ENCODE results near the gene SLC35F3.
"Not testable (repeated sequence)": the region's sequence is repeated elsewhere in the genome, so short reads cannot be mapped to it uniquely, and the experiment has no call there.

The SLC35F3 gene

DNA sequence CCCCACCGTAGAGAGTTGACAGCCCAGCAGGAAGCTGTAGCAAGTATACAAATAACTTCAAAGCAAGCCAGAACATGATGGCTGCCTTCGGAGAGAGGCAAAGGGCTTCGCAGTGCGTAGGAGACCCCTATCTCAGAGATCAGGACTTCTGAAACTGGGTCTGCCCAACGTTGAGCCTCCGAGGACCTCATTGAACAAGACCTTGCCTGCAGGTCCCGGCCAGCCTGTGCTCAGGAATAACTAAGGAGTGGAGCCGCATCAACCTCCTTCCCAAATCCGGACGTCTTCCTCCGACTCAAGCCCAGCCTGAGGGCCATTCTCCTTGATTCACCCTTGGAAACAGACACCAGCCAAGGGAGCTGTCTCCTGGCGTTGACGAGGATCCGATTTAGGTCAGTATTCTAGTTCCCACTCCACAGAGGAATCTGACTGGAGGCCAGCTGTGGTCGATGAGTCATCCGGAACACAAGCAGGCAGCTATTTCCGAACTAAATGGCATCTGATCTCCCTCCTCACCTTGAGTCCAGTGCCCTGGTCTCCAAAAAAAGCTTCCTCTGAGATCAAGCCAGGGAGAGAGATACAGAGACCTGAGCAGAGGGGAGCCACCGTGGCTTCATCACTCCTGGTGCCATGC is 302.3 kb downstream of the SLC35F3 start:
- no peak for DNase-seq

DNA sequence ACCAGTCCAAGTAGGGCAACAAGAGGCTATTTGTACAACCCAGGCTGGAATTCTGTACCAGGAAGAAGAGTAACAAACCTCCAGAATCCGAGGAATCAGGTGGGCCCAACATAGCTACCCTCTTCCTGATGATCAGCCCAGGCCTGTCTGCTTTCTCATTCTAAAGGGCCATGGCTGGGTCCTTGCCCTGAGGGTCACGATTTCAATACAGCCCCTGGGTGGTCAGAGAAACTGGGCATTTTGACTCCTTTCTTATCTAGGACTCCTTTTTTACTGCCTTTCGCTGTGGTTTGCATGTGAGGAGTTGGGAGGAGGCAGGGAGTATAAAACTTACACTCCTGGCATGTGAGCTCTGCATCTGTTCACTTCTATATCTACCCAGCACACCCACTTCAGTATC is 303.9 kb downstream of the SLC35F3 start:
- no peak for DNase-seq

GRCh38 chr1:234208791-234209190 is 304.3 kb downstream of the SLC35F3 start:
- no peak for DNase-seq

DNA sequence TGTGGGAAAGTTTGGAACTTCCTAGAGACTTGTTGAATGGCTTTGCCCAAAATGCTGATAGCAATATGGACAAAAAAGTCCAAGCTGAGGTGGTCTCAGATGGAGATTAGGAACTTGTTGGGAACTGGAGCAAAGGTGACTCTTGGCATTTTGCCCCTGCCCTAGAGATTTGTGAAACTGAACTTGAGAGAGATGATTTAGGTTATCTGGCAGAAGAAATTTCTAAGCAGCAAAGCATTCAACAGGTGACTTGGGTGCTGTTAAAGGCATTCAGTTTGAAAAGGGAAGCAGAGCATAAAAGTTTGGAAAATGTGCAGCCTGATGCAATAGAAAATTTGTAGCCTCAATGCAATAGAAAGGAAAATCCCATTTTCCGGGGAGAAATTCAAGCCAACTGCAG is 306.0 kb downstream of the SLC35F3 start:
- DNase-seq, result not testable (repeated sequence)

DNA sequence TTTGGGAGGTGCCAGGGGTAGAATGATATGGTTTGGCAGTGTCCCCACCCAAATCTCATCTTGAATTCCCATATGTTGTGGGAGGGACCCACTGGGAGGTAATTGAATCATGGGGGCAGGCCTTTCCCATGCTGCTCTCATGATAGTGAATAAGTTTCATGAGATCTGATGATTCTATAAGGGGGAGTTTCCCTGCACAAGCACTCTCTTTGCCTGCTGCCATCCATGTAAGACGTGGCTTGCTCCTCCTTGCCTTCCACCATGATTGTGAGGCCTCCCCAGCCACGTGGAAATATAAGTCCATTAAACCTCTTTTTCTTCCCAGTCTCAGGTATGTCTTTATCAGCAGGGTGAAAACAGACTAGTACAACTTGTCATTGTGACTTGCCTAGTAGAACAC is 307.4 kb downstream of the SLC35F3 start:
- not testable (repeated sequence) for DNase-seq

- DNase-seq, result peak; percentile 51
Measured at GRCh38 chr1:234212764-234213657, 308.5 kb downstream of the SLC35F3 start.

DNA sequence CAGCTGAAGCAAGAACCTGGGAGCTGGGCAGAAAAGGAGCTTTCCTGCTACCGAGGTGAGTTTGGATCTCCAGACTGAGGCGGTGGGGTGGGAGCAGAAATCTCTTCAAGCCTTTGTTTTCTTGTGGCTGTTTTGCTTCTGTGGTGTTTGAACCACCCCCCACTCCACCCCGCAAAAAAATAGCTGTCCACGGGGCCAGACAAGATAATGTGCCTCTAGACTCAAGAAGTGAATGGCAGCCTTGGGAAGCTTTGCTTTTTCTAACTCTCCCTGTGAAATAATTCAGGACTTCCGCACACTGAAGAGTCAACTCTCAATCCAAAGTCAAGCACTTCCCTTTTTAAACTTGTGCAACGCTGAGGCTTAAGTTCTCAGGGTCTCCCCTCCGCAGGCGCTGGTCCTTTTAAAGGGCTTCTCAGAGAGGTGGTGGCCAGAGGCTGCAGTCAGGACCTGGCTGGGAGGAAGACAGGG is 309.2 kb downstream of the SLC35F3 start:
- no peak for DNase-seq

- peak; percentile 57 for DNase-seq
Measured at GRCh38 chr1:234214129-234214910, 309.8 kb downstream of the SLC35F3 start.

DNA sequence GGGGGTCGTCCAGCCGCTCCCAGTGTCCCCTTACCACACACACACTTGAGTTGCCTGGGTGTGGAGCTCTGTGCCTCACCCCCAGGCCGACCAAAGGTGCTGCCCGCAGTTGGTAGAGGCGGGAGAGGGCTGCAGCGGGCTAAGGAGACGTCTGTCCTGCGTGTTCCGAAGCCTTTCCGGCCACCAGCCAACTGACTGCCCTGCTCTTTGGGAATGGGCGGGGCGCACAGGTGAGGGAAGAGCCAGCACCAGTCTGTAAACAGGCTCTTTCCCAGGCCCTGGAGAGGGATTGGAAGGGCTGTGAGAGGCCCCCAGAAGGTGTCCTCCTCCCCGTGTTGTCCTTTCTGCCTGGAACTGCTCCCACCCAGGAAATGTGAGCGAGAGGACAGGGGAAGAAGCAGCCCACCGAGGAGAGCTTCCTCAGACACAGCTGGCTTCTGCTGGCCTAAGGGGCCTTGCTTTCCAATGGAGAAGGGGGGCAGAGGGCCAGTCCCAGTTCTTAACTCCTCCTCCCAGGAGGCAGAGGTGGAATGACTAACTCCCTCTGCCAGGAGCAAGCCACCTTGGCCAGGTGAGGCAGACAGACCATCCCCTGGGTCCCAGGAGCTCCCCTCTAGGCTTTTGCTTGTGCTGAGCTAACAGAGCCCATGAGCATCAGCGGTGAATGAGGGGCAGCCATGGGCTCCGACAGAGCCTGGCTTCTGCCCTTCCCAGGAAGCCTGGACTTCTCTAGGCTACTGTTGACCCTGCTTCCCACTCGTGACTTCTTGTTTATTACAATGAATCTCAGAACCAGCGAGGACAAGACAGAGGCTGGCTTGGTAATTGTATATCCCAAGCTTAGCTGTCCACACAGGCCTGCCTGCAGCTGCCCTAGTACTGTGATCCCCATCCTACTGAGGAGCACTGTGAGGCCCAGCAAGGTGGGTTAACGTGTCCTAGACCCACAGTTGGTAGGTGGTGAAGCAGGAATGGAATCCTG is 310.7 kb downstream of the SLC35F3 start:
- DNase-seq, result no peak

DNA sequence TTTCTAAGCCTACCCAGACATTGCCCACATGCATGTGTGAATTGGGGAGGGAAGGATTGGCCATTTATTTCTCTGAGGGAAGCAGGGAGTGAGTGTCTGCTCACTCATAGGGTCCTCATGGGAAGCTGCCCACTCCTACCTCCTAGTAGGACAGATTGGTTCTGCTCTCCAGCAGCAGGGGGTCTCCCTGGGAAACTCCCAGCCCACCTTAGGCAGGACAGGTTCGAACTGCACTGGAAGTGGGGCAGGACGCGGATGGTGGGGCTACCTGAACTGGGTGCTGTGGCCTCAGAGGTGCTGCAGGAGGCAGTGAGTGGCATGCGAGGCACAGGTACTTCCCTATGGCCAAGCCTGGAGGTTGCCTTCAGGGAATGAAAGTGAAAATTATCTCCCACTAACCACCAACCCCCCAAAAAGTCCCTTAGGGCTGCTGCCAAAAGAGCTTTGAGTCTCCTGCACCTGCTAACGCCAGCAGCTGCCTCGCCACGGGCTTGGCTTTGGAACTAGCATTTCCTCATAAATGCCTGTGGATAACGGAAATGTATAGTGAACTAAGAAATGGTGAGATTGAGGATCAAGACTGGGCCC is 311.7 kb downstream of the SLC35F3 start:
- no peak for DNase-seq

DNA sequence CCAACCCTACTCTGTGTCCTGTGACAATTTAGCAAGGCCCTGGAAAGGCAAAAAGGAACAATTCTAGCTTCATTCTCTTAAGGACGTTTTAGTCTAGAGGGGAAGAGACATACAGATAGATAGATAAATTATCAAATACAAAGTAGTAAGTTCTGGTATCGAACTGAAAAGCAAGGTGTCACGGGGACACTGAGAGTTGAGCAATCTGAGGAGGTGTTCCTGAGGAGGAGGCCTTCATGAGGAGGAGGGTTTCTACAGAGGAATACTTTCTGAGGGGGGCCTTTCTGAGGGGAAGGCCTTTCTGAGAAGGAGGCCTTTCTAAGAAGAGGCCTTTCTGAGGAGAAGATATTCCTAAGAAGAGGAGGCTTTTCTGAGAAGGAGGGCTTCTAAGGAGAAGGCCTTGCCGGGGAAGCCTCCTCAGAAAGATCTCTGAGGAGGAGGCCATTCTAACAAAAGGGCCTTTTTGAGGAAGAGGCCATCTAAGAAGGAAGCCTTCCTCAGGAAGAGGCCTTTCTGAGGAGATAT is 312.9 kb downstream of the SLC35F3 start:
- DNase-seq, result no peak

- DNase-seq, result no peak
Measured at GRCh38 chr1:234218078-234218477, 313.6 kb downstream of the SLC35F3 start.

DNA sequence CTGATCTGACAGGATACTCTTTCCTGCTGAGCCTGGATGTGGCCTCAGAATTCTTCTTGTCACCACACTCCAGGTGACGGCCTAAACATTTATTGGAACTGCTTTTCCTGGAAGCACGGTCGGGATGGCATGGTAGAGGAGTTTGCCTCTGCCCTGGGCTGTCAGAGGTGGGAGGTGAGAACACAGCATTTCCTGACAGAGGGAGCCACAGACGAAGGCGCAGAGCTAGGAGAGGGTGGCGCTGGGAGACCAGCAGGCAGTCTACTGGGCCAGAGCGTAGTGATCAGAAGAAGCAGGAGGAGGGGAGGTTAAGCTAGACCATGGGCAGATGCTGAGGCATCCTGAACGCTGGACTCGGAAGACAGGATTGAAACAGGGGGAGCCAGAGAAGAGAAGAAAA is 315.2 kb downstream of the SLC35F3 start:
- DNase-seq, result no peak

GRCh38 chr1:234221601-234222000 is 317.1 kb downstream of the SLC35F3 start:
- no peak for DNase-seq

GRCh38 chr1:234222561-234223280 is 318.2 kb downstream of the SLC35F3 start:
- no peak for DNase-seq

GRCh38 chr1:234226113-234226818 is 321.8 kb downstream of the SLC35F3 start:
- DNase-seq, result no peak

DNA sequence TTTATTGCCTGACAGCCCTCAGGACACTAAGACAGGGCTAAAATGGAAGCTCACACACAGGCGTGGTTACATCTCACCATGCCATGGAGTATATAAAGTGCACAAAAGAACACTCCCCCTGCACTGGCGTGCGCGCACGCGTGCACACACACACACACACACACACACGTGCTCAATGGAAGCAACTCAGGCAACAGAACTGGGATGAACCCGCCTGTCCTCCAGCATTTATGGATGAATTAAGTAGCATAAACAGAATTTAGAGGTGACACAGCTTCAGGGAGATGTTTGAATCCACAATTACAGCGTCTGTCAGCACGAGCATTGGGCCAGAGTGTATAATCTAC is 322.3 kb downstream of the SLC35F3 start:
- DNase-seq, result no peak

GRCh38 chr1:234229581-234230387 is 325.3 kb downstream of the SLC35F3 start:
- no peak for DNase-seq

GRCh38 chr1:234230414-234230862 is 326.0 kb downstream of the SLC35F3 start:
- DNase-seq, result peak; percentile 25

Data from stimulated activated CD4-positive, alpha-beta T cell treated with anti-CD3 and anti-CD28 coated beads, Interleukin-15, amount 100 ng/mL, for 24 hours (primary cell).